Stomach smooth muscle (tissue), 2 donors: ENCODE measurements around the gene CAPN15.
"Not testable (repeated sequence)": the region's sequence is repeated elsewhere in the genome, so short reads cannot be mapped to it uniquely, and the experiment has no call there.

Source experiments
- H3K27ac ChIP-seq: one replicate; pipeline ENCODE4 v1.7.0; 2013; ENCODE audit warnings: mild to moderate bottlenecking, low read length, inconsistent platforms
- H3K27me3 ChIP-seq, 2 donors: one replicate each; pipeline ENCODE4 v1.7.0; 2013; ENCODE audit warnings: low read length in 2 of 2; ENCODE audit not compliant: insufficient read depth in 2 of 2, control insufficient read depth in 1 of 2
- H3K36me3 ChIP-seq, 2 donors: one replicate each; pipeline ENCODE4 v1.7.0; 2013; ENCODE audit warnings: low read length in 2 of 2; ENCODE audit not compliant: control insufficient read depth in 2 of 2, insufficient read depth in 2 of 2
- H3K4me1 ChIP-seq: one replicate; pipeline ENCODE4 v1.7.0; 2013; ENCODE audit warnings: low read length; ENCODE audit not compliant: control insufficient read depth, insufficient read depth
- H3K4me3 ChIP-seq, 2 donors: one replicate each; pipeline ENCODE4 v1.7.0; 2013; ENCODE audit warnings: low read length in 2 of 2
- H3K9ac ChIP-seq, 2 donors: one replicate each; pipeline ENCODE4 v1.7.0; 2013; ENCODE audit warnings: low read length in 2 of 2, mild to moderate bottlenecking in 1 of 2
- H3K9me3 ChIP-seq, 2 donors: one replicate each; pipeline ENCODE4 v1.7.0; 2013; ENCODE audit warnings: low read length in 2 of 2; ENCODE audit not compliant: control insufficient read depth in 2 of 2
- donor health status: healthy.
- donor health status: Pancreatic carcinoma.

CAPN15 gene

DNA sequence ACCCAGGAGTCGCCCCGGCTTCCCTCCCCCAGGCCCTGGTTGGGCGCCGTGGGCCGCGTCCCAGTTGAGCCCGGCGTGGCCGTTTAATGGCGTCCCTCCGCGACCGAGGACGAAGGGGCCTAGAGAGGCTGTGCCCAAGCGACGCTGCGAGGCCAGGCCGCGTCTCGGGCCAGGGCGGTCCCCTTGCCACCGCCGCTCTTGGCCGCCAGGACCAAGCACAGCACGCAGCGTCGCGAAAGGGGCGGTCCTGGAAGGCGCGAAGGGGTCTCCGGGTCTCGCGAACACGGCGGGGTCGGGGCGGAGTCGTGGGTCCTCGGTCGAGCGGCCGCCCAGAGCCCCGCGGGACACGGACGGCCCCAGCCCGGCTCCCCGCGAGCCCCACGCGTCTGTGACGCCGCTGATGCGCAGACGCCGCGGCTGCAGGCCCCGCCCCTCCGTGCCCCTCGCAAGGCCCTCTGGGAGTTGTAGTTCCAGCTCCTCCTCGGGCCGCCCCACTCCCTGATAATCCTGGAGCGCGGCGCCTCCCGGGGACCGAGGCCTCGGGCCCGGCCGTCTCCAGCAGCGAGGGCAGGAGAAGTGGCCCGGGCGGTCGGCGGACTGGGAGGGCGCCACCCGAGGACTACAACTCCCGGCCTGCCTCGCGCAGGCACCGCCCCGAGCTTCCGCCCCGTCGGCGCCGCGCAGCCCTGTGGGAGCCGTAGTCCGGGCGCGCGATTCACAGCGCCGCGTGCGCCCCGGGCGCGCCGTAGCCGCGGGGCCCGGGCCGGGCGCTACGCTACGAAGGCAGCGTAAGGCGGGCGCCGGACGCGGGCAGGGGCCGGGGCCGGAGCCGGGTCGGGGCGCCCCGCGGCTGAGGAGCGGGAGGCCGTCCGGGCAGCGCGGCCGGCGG lies at the start of gene CAPN15:
CAPN15 (plus strand) TSS at position 698 of the 889 bp plus-strand sequence. CDS start 19,127 bp downstream, outside the sequence.
- no peaks in the 10 kb centered on the region for H3K36me3 ChIP-seq
- peaks cover 41% of the 10 kb centered on the region for H3K4me1 ChIP-seq
- H3K27ac ChIP-seq, result peak within 1 kb of the TSS; percentile 89
- peak within 1 kb of the TSS; percentile 77 to 85 for H3K4me3 ChIP-seq
- H3K9me3 ChIP-seq, result no peaks in the 10 kb centered on the region
- no peaks in the 10 kb centered on the region for H3K27me3 ChIP-seq
- H3K9ac ChIP-seq, result peak within 1 kb of the TSS; percentile 78 to 87

GRCh38 chr16:478287-478686 lies 49.2 kb upstream of the CAPN15 start:
- H3K4me3 ChIP-seq, H3K9ac ChIP-seq, H3K4me1 ChIP-seq, H3K9me3 ChIP-seq, H3K27me3 ChIP-seq, H3K27ac ChIP-seq: not testable (repeated sequence)
- peaks cover 0 to 10% of the 10 kb centered on the region in 2 donors for H3K36me3 ChIP-seq

- H3K9ac ChIP-seq, result no peak overlapping the region
- H3K36me3 ChIP-seq, result peaks cover 0 to 7% of the 10 kb centered on the region in 2 donors
- H3K27ac ChIP-seq, result no peak overlapping the region
- H3K27me3 ChIP-seq, result no peaks in the 10 kb centered on the region
- H3K9me3 ChIP-seq, result no peaks in the 10 kb centered on the region
- no peaks in the 10 kb centered on the region for H3K4me1 ChIP-seq
- no peak overlapping the region for H3K4me3 ChIP-seq
Observed at GRCh38 chr16:482468-483185, 44.9 kb upstream of the CAPN15 start.

- H3K4me3 ChIP-seq, result no peak overlapping the region
- peaks cover 0 to 7% of the 10 kb centered on the region in 2 donors for H3K36me3 ChIP-seq
- no peaks in the 10 kb centered on the region for H3K4me1 ChIP-seq
- no peak overlapping the region for H3K27ac ChIP-seq
- no peak overlapping the region for H3K9ac ChIP-seq
- H3K27me3 ChIP-seq, result no peaks in the 10 kb centered on the region
- no peaks in the 10 kb centered on the region for H3K9me3 ChIP-seq
Observed at GRCh38 chr16:483341-484075, 44.0 kb upstream of the CAPN15 start.

DNA sequence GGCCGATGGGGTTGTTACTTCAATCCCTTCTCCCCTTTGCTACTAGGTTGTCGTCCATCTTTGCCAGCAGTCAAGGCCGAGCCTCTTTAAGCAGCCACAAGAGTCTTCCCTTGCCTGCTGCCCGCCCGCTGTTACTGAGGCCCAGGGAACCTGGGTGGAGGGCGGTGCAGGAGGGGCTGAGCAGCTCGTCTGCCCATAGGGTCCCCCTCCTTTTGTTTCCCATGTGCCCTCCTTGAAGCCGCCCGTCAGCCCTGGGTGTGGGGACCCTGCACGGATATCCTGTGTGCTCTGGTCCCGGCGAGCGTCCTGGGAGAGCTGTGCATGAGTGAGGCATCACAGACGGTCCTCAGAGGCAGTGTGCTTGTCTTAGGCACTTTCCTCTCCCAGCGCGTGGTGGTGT lies 37.9 kb upstream of the CAPN15 start:
- peaks cover 5 to 21% of the 10 kb centered on the region in 2 donors for H3K36me3 ChIP-seq
- no peak overlapping the region for H3K27ac ChIP-seq
- H3K9me3 ChIP-seq, result no peaks in the 10 kb centered on the region
- no peak overlapping the region for H3K4me3 ChIP-seq
- H3K4me1 ChIP-seq, result no peaks in the 10 kb centered on the region
- no peaks in the 10 kb centered on the region for H3K27me3 ChIP-seq
- no peak overlapping the region for H3K9ac ChIP-seq

DNA sequence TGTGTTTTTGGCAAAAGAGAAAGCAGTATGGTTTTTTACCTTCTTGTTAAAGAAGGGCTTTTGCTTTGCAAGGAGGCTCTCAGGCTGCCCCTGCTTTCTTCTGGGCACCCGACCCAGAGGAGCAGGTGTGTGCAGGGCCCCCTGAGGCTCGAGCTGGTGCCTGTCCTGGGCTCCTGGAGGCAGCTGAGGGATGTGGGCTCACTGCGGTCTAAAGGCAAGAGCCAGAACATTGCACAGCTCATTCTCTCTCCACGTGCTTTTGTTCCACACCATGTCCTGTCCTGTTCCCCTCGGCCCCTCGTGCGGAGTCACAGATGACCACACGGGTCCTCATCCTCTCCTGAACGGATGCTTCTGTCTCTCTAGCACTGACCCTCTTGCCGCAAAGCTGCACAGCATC lies 36.7 kb upstream of the CAPN15 start:
- H3K36me3 ChIP-seq, result peaks cover 5 to 19% of the 10 kb centered on the region in 2 donors

GRCh38 chr16:491220-491919 lies 36.1 kb upstream of the CAPN15 start:
- no peaks in the 10 kb centered on the region for H3K4me1 ChIP-seq
- H3K9ac ChIP-seq, result no peak overlapping the region
- no peak overlapping the region for H3K27ac ChIP-seq
- H3K9me3 ChIP-seq, result no peaks in the 10 kb centered on the region
- H3K36me3 ChIP-seq, result peaks cover 5 to 19% of the 10 kb centered on the region in 2 donors
- no peaks in the 10 kb centered on the region for H3K27me3 ChIP-seq
- no peak overlapping the region for H3K4me3 ChIP-seq

More for the DNA sequence above, 36.7 kb upstream of the CAPN15 start:
- Histone ChIP-seq H3K9me3 (no peaks in the 10 kb centered on the region), H3K4me3 (no peak overlapping the region), H3K27me3 (no peaks in the 10 kb centered on the region), H3K9ac (no peak overlapping the region), H3K4me1 (no peaks in the 10 kb centered on the region), H3K27ac (no peak overlapping the region)

GRCh38 chr16:492211-492875 lies 35.2 kb upstream of the CAPN15 start:
- H3K36me3 ChIP-seq, result peaks cover 5 to 23% of the 10 kb centered on the region in 2 donors
- no peak overlapping the region for H3K9ac ChIP-seq
- H3K4me3 ChIP-seq, result no peak overlapping the region
- H3K9me3 ChIP-seq, result no peaks in the 10 kb centered on the region
- H3K27me3 ChIP-seq, result no peaks in the 10 kb centered on the region
- H3K4me1 ChIP-seq, result no peaks in the 10 kb centered on the region
- no peak overlapping the region for H3K27ac ChIP-seq

- H3K9ac ChIP-seq, H3K27ac ChIP-seq, H3K4me3 ChIP-seq, H3K4me1 ChIP-seq, H3K27me3 ChIP-seq, H3K9me3 ChIP-seq: not testable (repeated sequence)
- peaks cover 5 to 26% of the 10 kb centered on the region in 2 donors for H3K36me3 ChIP-seq
Observed at GRCh38 chr16:494676-495075, 32.8 kb upstream of the CAPN15 start.
